HEK293 (cell line): ENCODE measurements around the gene SRSF2.
A peak's percentile ranks its signal among the peaks of the same experiment; 100 is the strongest.

Experiments
- CTCF ChIA-PET: fragments of 350-600 bp; formaldehyde crosslinking; extraction: SDS; loops from one replicate; lab custom pipeline; 2021; ENCODE audit warnings: antibody characterized with exemption; lab: Yijun Ruan, JAX
- POLR2A ChIA-PET: fragments of 300-600 bp; formaldehyde crosslinking; extraction: SDS; loops from one replicate; lab custom pipeline; 2020; ENCODE audit warnings: antibody characterized with exemption, inconsistent platforms; lab: Yijun Ruan, JAX
- H3K27ac ChIP-seq: fragments of 200-500 bp; sonication (Bioruptor generic); 2 replicates; pipeline ENCODE4 v1.5.1; 2014; ENCODE audit warnings: low read depth, low read length, control low read depth, inconsistent platforms; ENCODE audit errors: extremely low read depth
- H3K36me3 ChIP-seq, 2 experiments: fragments of 200-500 bp in 1 of 2; sonication (Bioruptor generic) in 1 of 2; 1 replicate in 1 of 2; 2 replicates in 1 of 2; pipeline ENCODE4 v1.5.1; 2014 to 2017; ENCODE audit warnings: inconsistent platforms in 2 of 2, low read length in 2 of 2; ENCODE audit not compliant: control insufficient read depth in 2 of 2, insufficient read depth in 1 of 2
- H3K4me1 ChIP-seq: fragments of 200-500 bp; sonication (Bioruptor generic); 2 replicates; pipeline ENCODE4 v1.5.1; 2014; ENCODE audit warnings: mild to moderate bottlenecking, low read length, inconsistent platforms; ENCODE audit not compliant: control insufficient read depth, insufficient read depth
- H3K4me3 ChIP-seq: 2 replicates; pipeline ENCODE4 v1.5.1; 2011; ENCODE audit warnings: low read depth, mild to moderate bottlenecking, control low read depth, low read length, moderate library complexity
- H3K9me3 ChIP-seq: fragments of 200-500 bp; sonication (Bioruptor generic); 2 replicates; pipeline ENCODE4 v1.5.1; 2014; ENCODE audit warnings: low read depth, low read length, inconsistent platforms; ENCODE audit not compliant: control insufficient read depth, insufficient read depth
- ATF2 ChIP-seq: fragments of 450-650 bp; formaldehyde crosslinking; IDR thresholded peaks from 2 replicates; pipeline ENCODE4 v1.5.1; 2016; ENCODE audit warnings: missing biosample characterization, missing genetic modification characterization, low read depth
- EGR2 ChIP-seq: fragments of 450-650 bp; formaldehyde crosslinking; IDR thresholded peaks from 2 replicates; pipeline ENCODE4 v1.5.1; 2016; ENCODE audit warnings: low read depth, missing biosample characterization, missing genetic modification characterization
- ELK4 ChIP-seq: IDR thresholded peaks from 2 replicates; pipeline ENCODE4 v1.6.1; 2011; ENCODE audit warnings: mild to moderate bottlenecking, low read depth, low read length, borderline replicate concordance
- GLIS2 ChIP-seq: fragments of 450-650 bp; formaldehyde crosslinking; IDR thresholded peaks from 2 replicates; pipeline ENCODE4 v1.5.1; 2016; ENCODE audit warnings: missing biosample characterization, missing genetic modification characterization
- IKZF3 ChIP-seq: fragments of 450-650 bp; IDR thresholded peaks from 2 replicates; pipeline ENCODE4 v1.5.0; 2018; ENCODE audit warnings: missing biosample characterization, mild to moderate bottlenecking, missing genetic modification characterization, moderate library complexity
- INSM2 ChIP-seq: fragments of 450-650 bp; formaldehyde crosslinking; IDR thresholded peaks from 2 replicates; pipeline ENCODE4 v1.5.1; 2016; ENCODE audit warnings: missing biosample characterization, missing genetic modification characterization
- KLF1 ChIP-seq: fragments of 450-650 bp; formaldehyde crosslinking; IDR thresholded peaks from 2 replicates; pipeline ENCODE4 v1.5.1; 2016; ENCODE audit warnings: missing biosample characterization, missing genetic modification characterization
- PRDM1 ChIP-seq: fragments of 450-650 bp; formaldehyde crosslinking; IDR thresholded peaks from 2 replicates; pipeline ENCODE4; 2016; ENCODE audit warnings: missing biosample characterization, missing genetic modification characterization
- PRDM4 ChIP-seq: fragments of 450-650 bp; formaldehyde crosslinking; IDR thresholded peaks from 2 replicates; pipeline ENCODE4 v1.5.1; 2017; ENCODE audit warnings: missing biosample characterization, missing genetic modification characterization
- SCRT2 ChIP-seq: fragments of 450-650 bp; formaldehyde crosslinking; IDR thresholded peaks from 2 replicates; pipeline ENCODE4 v1.5.1; 2016; ENCODE audit warnings: missing biosample characterization, missing genetic modification characterization
- SP2 ChIP-seq: fragments of 450-650 bp; formaldehyde crosslinking; IDR thresholded peaks from 2 replicates; pipeline ENCODE4 v1.5.1; 2016; ENCODE audit warnings: missing biosample characterization, missing genetic modification characterization
- SP3 ChIP-seq: fragments of 450-650 bp; formaldehyde crosslinking; IDR thresholded peaks from 2 replicates; pipeline ENCODE4 v1.5.1; 2016; ENCODE audit warnings: missing biosample characterization, missing genetic modification characterization
- ZBTB20 ChIP-seq: fragments of 450-650 bp; formaldehyde crosslinking; IDR thresholded peaks from 2 replicates; pipeline ENCODE4 v1.5.1; 2016; ENCODE audit warnings: missing biosample characterization, missing genetic modification characterization
- ZBTB21 ChIP-seq: fragments of 450-650 bp; formaldehyde crosslinking; IDR thresholded peaks from 2 replicates; pipeline ENCODE4 v1.5.1; 2017; ENCODE audit warnings: missing biosample characterization, missing genetic modification characterization
- ZIC2 ChIP-seq: fragments of 450-650 bp; formaldehyde crosslinking; IDR thresholded peaks from 2 replicates; pipeline ENCODE4 v1.5.1; 2016; ENCODE audit warnings: missing biosample characterization, missing genetic modification characterization
- ZNF24 ChIP-seq: fragments of 450-650 bp; formaldehyde crosslinking; IDR thresholded peaks from 2 replicates; pipeline ENCODE4 v1.5.1; 2016; ENCODE audit warnings: missing biosample characterization, missing genetic modification characterization
- ZNF394 ChIP-seq: fragments of 450-650 bp; formaldehyde crosslinking; IDR thresholded peaks from 2 replicates; pipeline ENCODE4 v1.5.1; 2016; ENCODE audit warnings: missing biosample characterization, missing genetic modification characterization, mild to moderate bottlenecking, moderate library complexity, borderline replicate concordance
- ZNF398 ChIP-seq: fragments of 450-650 bp; formaldehyde crosslinking; IDR thresholded peaks from 2 replicates; pipeline ENCODE4 v1.5.1; 2017; ENCODE audit warnings: missing biosample characterization, missing genetic modification characterization
- ZNF416 ChIP-seq: fragments of 450-650 bp; formaldehyde crosslinking; IDR thresholded peaks from 2 replicates; pipeline ENCODE4 v1.5.1; 2016; ENCODE audit warnings: missing biosample characterization, missing genetic modification characterization
- ZNF623 ChIP-seq: fragments of 450-650 bp; formaldehyde crosslinking; IDR thresholded peaks from 2 replicates; pipeline ENCODE4 v1.5.1; 2016; ENCODE audit warnings: missing biosample characterization, missing genetic modification characterization
- ZNF639 ChIP-seq: fragments of 450-650 bp; formaldehyde crosslinking; IDR thresholded peaks from 2 replicates; pipeline ENCODE4 v1.5.1; 2016; ENCODE audit warnings: missing biosample characterization, missing genetic modification characterization
- ZNF660 ChIP-seq: fragments of 450-650 bp; IDR thresholded peaks from 2 replicates; pipeline ENCODE4 v1.5.1; 2018; ENCODE audit warnings: missing biosample characterization, mild to moderate bottlenecking, missing genetic modification characterization
- ZNF664 ChIP-seq: fragments of 450-650 bp; formaldehyde crosslinking; IDR thresholded peaks from 2 replicates; pipeline ENCODE4 v1.5.1; 2016; ENCODE audit warnings: missing biosample characterization, missing genetic modification characterization
- ZNF704 ChIP-seq: fragments of 450-650 bp; formaldehyde crosslinking; IDR thresholded peaks from 2 replicates; pipeline ENCODE4 v1.5.1; 2016; ENCODE audit warnings: missing biosample characterization, missing genetic modification characterization
- ZNF76 ChIP-seq: fragments of 450-650 bp; formaldehyde crosslinking; IDR thresholded peaks from 2 replicates; pipeline ENCODE4; 2016; ENCODE audit warnings: low read depth, missing biosample characterization, missing genetic modification characterization, borderline replicate concordance

The SRSF2 gene

GRCh38 chr17:76700617-76701470 lies 36.3 kb downstream of the SRSF2 start:
- H3K4me1 ChIP-seq, result peaks cover 40% of the 10 kb centered on the region
- H3K9me3 ChIP-seq, result no peaks in the 10 kb centered on the region
- H3K4me3 ChIP-seq, result peak overlapping the region; percentile 25
- ChIA-PET CTCF (interaction anchor here (0.6 to 5.1 kb wide), 6 partner anchors 11 to 828 kb away, joined by 3 to 38 read pairs (median 6); no protein-coding TSS in a partner anchor), POLR2A (interaction anchor here (0.8 to 1.8 kb wide), 10 partner anchors 9 to 116 kb away, joined by 3 to 9 read pairs (median 4); partner anchors contain the start of genes JMJD6, METTL23 and MFSD11)
- H3K27ac ChIP-seq, result peak overlapping the region; percentile 56
- H3K36me3 ChIP-seq, result peaks cover 5 to 6% of the 10 kb centered on the region in 2 experiments; a peak in 2 of 3 replicates
- TF ChIP-seq ZNF76 (tag by site-specific recombination), result peak; percentile 37; the same call in 1 of the 2 replicates
- peak; percentile 100 for TF ChIP-seq SCRT2 (tag by site-specific recombination)
- peak; percentile 87 for TF ChIP-seq PRDM1 (tag by site-specific recombination)
- TF ChIP-seq ZNF639 (tag by site-specific recombination), result peak; percentile 67; the same call in 1 of the 2 replicates
- TF ChIP-seq ZNF416, result no peak
- no peak for TF ChIP-seq ELK4
- peak; percentile 55; the same call in 1 of the 2 replicates for TF ChIP-seq ZNF394 (tag by site-specific recombination)
- peak; percentile 77 for TF ChIP-seq ZNF398 (tag by site-specific recombination)
- peak; percentile 65; the same call in 1 of the 2 replicates for TF ChIP-seq ZIC2 (tag by site-specific recombination)
- no peak for TF ChIP-seq ZNF664 (tag by site-specific recombination)
- peak; percentile 80 for TF ChIP-seq ZNF660 (tag by site-specific recombination)
- TF ChIP-seq PRDM4, result no peak
- TF ChIP-seq INSM2 (tag by site-specific recombination), result peak; percentile 39; the same call in 1 of the 2 replicates
- peak; percentile 93 for TF ChIP-seq ZNF24
- peak; percentile 48 for TF ChIP-seq SP3 (tag by site-specific recombination)
- TF ChIP-seq SP2 (tag by site-specific recombination), result peak; percentile 24
- TF ChIP-seq EGR2 (tag by site-specific recombination), result peak; percentile 97
- TF ChIP-seq ZBTB21 (tag by site-specific recombination), result peak; percentile 92
- TF ChIP-seq ZBTB20, result peak; percentile 74
- peak; percentile 58 for TF ChIP-seq KLF1 (tag by site-specific recombination)
- peak; percentile 88 for TF ChIP-seq ATF2 (tag by site-specific recombination)
- peak; percentile 70 for TF ChIP-seq ZNF623 (tag by site-specific recombination)
- TF ChIP-seq GLIS2, result peak; percentile 36
- TF ChIP-seq ZNF704, result no peak
- no peak for TF ChIP-seq IKZF3 (tag by site-specific recombination)
